Activated B cell treated with CpG ODN at 0.5 μM for 24 hours (primary cell): ENCODE results near the gene EHBP1. TPM values are rescaled to one million over a fixed set of nuclear protein-coding genes. Genes with fewer than 3 reads are reported as not detected.

Experiments
- ATAC-seq: fragments of 200-7000 bp; cut with Tn5 transposase; one replicate; pipeline ENCODE4 v1.10.0; 2021; ENCODE audit warnings: low read depth, mild to moderate bottlenecking, moderate library complexity
- CTCF ChIA-PET: fragments of 350-600 bp; sonication (Branson Sonifier 250); formaldehyde crosslinking; loops from one replicate; lab custom pipeline; 2021; ENCODE audit warnings: antibody characterized with exemption; lab: Charles Lee
- POLR2A ChIA-PET: fragments of 350-600 bp; sonication (Branson Sonifier 250); formaldehyde crosslinking; loops from one replicate; lab custom pipeline; 2021; ENCODE audit warnings: antibody characterized with exemption; lab: Charles Lee
- DNase-seq: peaks from one replicate; pipeline ENCODE4 v3.0.0; 2022
- H3K27ac Mint-ChIP-seq: one replicate; pipeline ENCODE4 v1.8.0; 2020; ENCODE audit warnings: mixed read lengths
- H3K27me3 Mint-ChIP-seq: one replicate; pipeline ENCODE4 v1.8.0; 2021; ENCODE audit warnings: mixed read lengths
- H3K36me3 Mint-ChIP-seq: one replicate; pipeline ENCODE4 v1.8.0; 2021; ENCODE audit warnings: low read depth, mixed read lengths
- H3K4me1 Mint-ChIP-seq: one replicate; pipeline ENCODE4 v1.8.0; 2021; ENCODE audit warnings: mixed read lengths
- H3K4me3 Mint-ChIP-seq: one replicate; pipeline ENCODE4 v1.8.0; 2020; ENCODE audit warnings: mild to moderate bottlenecking, mixed read lengths
- H3K9me3 Mint-ChIP-seq: one replicate; pipeline ENCODE4 v1.8.0; 2020; ENCODE audit warnings: mixed read lengths
- intact Hi-C: fragments of 100-400 bp; cut with micrococcal nuclease; formaldehyde crosslinking; loops from one replicate; pipeline ENCODE4 v1.15.1; 2024
- total RNA-seq: library from RNA; stranded (reverse); gene quantifications from 2 replicates; pipeline ENCODE4 v1.2.3, GENCODE V29; 2022
- TF ChIP-seq, protein P1 (sequence below): fragments of 200-600 bp; IDR thresholded peaks from one replicate; pipeline ENCODE4 v1.8.0; 2022; ENCODE audit warnings: antibody characterized with exemption, mild to moderate bottlenecking

EHBP1 gene
- total RNA-seq, 1 donor from 2014 or later: 24.0 TPM

DNA sequence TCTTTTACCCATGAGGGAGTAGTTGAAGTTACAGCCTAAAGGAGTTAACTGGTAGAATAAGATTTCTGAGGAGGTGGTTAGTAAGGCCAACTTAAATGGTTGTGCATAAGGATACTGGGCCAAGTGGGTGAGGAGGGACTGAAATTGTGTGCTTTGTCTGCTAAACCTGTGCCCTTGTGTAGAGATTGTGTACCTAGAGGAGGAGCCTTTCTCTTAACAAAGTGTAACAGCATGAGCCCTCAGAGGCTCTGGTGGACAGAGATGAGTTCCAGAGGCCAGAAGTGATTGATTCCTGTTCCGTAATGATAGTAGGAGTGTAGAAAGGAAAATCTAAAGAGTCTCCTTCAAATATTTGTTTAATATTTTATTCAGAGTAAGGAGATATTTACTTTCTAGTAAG, 388.0 kb downstream of the EHBP1 start:
- TF ChIP-seq, protein P1, sequence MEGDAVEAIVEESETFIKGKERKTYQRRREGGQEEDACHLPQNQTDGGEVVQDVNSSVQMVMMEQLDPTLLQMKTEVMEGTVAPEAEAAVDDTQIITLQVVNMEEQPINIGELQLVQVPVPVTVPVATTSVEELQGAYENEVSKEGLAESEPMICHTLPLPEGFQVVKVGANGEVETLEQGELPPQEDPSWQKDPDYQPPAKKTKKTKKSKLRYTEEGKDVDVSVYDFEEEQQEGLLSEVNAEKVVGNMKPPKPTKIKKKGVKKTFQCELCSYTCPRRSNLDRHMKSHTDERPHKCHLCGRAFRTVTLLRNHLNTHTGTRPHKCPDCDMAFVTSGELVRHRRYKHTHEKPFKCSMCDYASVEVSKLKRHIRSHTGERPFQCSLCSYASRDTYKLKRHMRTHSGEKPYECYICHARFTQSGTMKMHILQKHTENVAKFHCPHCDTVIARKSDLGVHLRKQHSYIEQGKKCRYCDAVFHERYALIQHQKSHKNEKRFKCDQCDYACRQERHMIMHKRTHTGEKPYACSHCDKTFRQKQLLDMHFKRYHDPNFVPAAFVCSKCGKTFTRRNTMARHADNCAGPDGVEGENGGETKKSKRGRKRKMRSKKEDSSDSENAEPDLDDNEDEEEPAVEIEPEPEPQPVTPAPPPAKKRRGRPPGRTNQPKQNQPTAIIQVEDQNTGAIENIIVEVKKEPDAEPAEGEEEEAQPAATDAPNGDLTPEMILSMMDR: no peak
- no peaks in the 10 kb centered on the region for H3K4me1 Mint-ChIP-seq
- no peak overlapping the region for H3K4me3 Mint-ChIP-seq
- peaks cover 14% of the 10 kb centered on the region for H3K27me3 Mint-ChIP-seq
- CTCF ChIA-PET: no interaction called here
- H3K9me3 Mint-ChIP-seq: no peaks in the 10 kb centered on the region
- H3K36me3 Mint-ChIP-seq: no peaks in the 10 kb centered on the region
- H3K27ac Mint-ChIP-seq: no peak overlapping the region
- ATAC-seq (no peak), DNase-seq (no peak)
- intact Hi-C loops: no loop called here
- POLR2A ChIA-PET: no interaction called here

Other genes with a start within 250 kb of the EHBP1 start
- 0.12 TPM in 1 of 2 replicates, not detected in the other for gene TMEM17, start 199.5 kb upstream of the EHBP1 start, total RNA-seq